Left ventricle myocardium superior (tissue), 1 donor: Measurements from ENCODE around the gene CLDN9. TPM values are rescaled to one million over a fixed set of nuclear protein-coding genes. Genes with fewer than 3 reads are reported as not detected.

Experiments used
- ATAC-seq: fragments of 200-7000 bp; cut with Tn5 transposase; one replicate; pipeline ENCODE4 v1.9.1; 2020; ENCODE audit warnings: mild to moderate bottlenecking, moderate library complexity
- DNase-seq: peaks from one replicate; pipeline ENCODE4 v3.0.0-alpha.2; 2020
- intact Hi-C: fragments of 100-400 bp; cut with micrococcal nuclease; formaldehyde crosslinking; loops from one replicate; pipeline ENCODE4 v1.11.0; 2022
- total RNA-seq: library from RNA; stranded (reverse); fragmentation: NEBNext Ultra II Directional; extraction: Animal tissue kit (Norgen Biotek cat#: 25700); gene quantifications from one replicate; pipeline ENCODE4 v1.2.1, GENCODE V29; 2021
- donor health status: DM: no; HTN: yes; CAD: no; lungs with severe emphysema.

CLDN9 gene
- total RNA-seq, 1 donor from 2014 or later, result 1.2 TPM

GRCh38 chr16:2973605-2974318 is 39.0 kb upstream of the CLDN9 start:
- intact Hi-C loops, result no loop called here
- DNase-seq (no peak), ATAC-seq (no peak)

- DNase-seq (no peak), ATAC-seq (no peak)
- intact Hi-C loops, result no loop called here
These were observed 38.2 kb upstream of the CLDN9 start for GRCh38 chr16:2974319-2975056.

- intact Hi-C loops, result no loop called here
- ATAC-seq, result no peak
- DNase-seq, result no peak
These were observed 37.4 kb upstream of the CLDN9 start for GRCh38 chr16:2975161-2975795.

- intact Hi-C loops, result no loop called here
- ATAC-seq, result no peak
- DNase-seq, result no peak
These were observed 36.5 kb upstream of the CLDN9 start for GRCh38 chr16:2976201-2976600.

GRCh38 chr16:2976673-2977072 is 36.0 kb upstream of the CLDN9 start:
- no peak for DNase-seq
- intact Hi-C loops, result no loop called here
- ATAC-seq, result no peak

GRCh38 chr16:2977440-2977839 is 35.3 kb upstream of the CLDN9 start:
- no peak for DNase-seq
- no peak for ATAC-seq
- intact Hi-C loops, result no loop called here

- intact Hi-C loops, result no loop called here
- ATAC-seq (no peak), DNase-seq (no peak)
These were observed 33.0 kb upstream of the CLDN9 start for GRCh38 chr16:2979669-2980226.

- intact Hi-C loops, result no loop called here
- ATAC-seq, result peak; percentile 95
- DNase-seq, result peak; percentile 97
These were observed 32.2 kb upstream of the CLDN9 start, which contains the start of gene PKMYT1 for GRCh38 chr16:2980227-2981176. TSS of gene PKMYT1 (minus strand) at chr16:2980446. CDS start at chr16:2979657, 789 bp downstream.

- intact Hi-C loops, result no loop called here
- DNase-seq (no peak), ATAC-seq (no peak)
These were observed 31.4 kb upstream of the CLDN9 start for GRCh38 chr16:2981177-2981898.

GRCh38 chr16:2981899-2982250 is 30.8 kb upstream of the CLDN9 start:
- ATAC-seq, result no peak
- intact Hi-C loops, result no loop called here
- DNase-seq, result no peak

GRCh38 chr16:2982402-2982801 is 30.3 kb upstream of the CLDN9 start:
- ATAC-seq (no peak), DNase-seq (no peak)
- intact Hi-C loops, result no loop called here

- intact Hi-C loops, result no loop called here
- peak; percentile 39 for ATAC-seq
- peak; percentile 89 for DNase-seq
These were observed 29.0 kb upstream of the CLDN9 start for GRCh38 chr16:2983706-2984136.

GRCh38 chr16:2985462-2985861 is 27.3 kb upstream of the CLDN9 start:
- intact Hi-C loops, result no loop called here
- DNase-seq (peak; percentile 73), ATAC-seq (peak; percentile 53)

- peak; percentile 84 for ATAC-seq
- peak; percentile 84 for DNase-seq
- intact Hi-C loops, result no loop called here
These were observed 26.8 kb upstream of the CLDN9 start for GRCh38 chr16:2985893-2986355.

- no peak for DNase-seq
- intact Hi-C loops, result no loop called here
- no peak for ATAC-seq
These were observed 26.0 kb upstream of the CLDN9 start for GRCh38 chr16:2986623-2987188.

- ATAC-seq (no peak), DNase-seq (no peak)
- intact Hi-C loops, result no loop called here
These were observed 25.4 kb upstream of the CLDN9 start for GRCh38 chr16:2987286-2987685.

GRCh38 chr16:2987833-2988232 is 24.9 kb upstream of the CLDN9 start:
- ATAC-seq, result no peak
- intact Hi-C loops, result no loop called here
- no peak for DNase-seq

GRCh38 chr16:2988590-2989099 is 24.1 kb upstream of the CLDN9 start:
- intact Hi-C loops, result no loop called here
- ATAC-seq (no peak), DNase-seq (no peak)
